Cardiac muscle cell (in vitro differentiated cells and primary cell): ENCODE measurements around the gene CPA4. TPM values are rescaled to one million over a fixed set of nuclear protein-coding genes. Genes with fewer than 3 reads are reported as not detected.

Experiments
- DNase-seq, 2 donors: peaks; one replicate each; pipeline versions ENCODE4 v3.0.0 to v3.0.0-alpha.2; 2010 to 2017; ENCODE audit warnings: low read depth in 1 of 2, low spot score in 1 of 2
- H3K27ac ChIP-seq: fragments of 200-600 bp; sonication (generic); 2 replicates; pipeline ENCODE4 v1.5.1; 2016
- H3K27me3 ChIP-seq: fragments of 200-600 bp; sonication (generic); 2 replicates; pipeline ENCODE4 v1.6.0; 2016; ENCODE audit warnings: control low read depth
- H3K36me3 ChIP-seq: fragments of 200-600 bp; sonication (generic); 2 replicates; pipeline ENCODE4 v1.5.1; 2016; ENCODE audit warnings: control low read depth
- H3K4me1 ChIP-seq: fragments of 200-600 bp; sonication (generic); 2 replicates; pipeline ENCODE4 v1.8.1; 2017; ENCODE audit warnings: low read depth, mild to moderate bottlenecking, mixed run types
- H3K4me3 ChIP-seq: fragments of 200-600 bp; sonication (generic); 2 replicates; pipeline ENCODE4 v1.5.1; 2016; ENCODE audit warnings: mild to moderate bottlenecking
- H3K9me3 ChIP-seq: fragments of 200-600 bp; sonication (generic); 2 replicates; pipeline ENCODE4 v1.5.1; 2017; ENCODE audit warnings: low read depth, mild to moderate bottlenecking, control low read depth
- CTCF ChIP-seq: IDR thresholded peaks from 2 replicates; pipeline ENCODE4 v1.5.1; 2012; ENCODE audit warnings: low read depth, mild to moderate bottlenecking, low read length
- polyA plus RNA-seq: library from polyadenylated mRNA; unstranded; fragments of >200 nt; fragmentation: Nextera tagmentation; extraction: Ambion mirVana; gene quantifications from 2 replicates; pipeline ENCODE4 v1.2.1, GENCODE V29; 2016
- total RNA-seq: library from RNA; depleted of rRNA; stranded (reverse); fragments of >200 nt; gene quantifications from 2 replicates; pipeline ENCODE4 v1.2.3, GENCODE V29; 2016

The CPA4 gene
- total and polyA plus RNA-seq, 2 experiments from 2014 or later = 0.24 TPM; not detected in 1

DNA sequence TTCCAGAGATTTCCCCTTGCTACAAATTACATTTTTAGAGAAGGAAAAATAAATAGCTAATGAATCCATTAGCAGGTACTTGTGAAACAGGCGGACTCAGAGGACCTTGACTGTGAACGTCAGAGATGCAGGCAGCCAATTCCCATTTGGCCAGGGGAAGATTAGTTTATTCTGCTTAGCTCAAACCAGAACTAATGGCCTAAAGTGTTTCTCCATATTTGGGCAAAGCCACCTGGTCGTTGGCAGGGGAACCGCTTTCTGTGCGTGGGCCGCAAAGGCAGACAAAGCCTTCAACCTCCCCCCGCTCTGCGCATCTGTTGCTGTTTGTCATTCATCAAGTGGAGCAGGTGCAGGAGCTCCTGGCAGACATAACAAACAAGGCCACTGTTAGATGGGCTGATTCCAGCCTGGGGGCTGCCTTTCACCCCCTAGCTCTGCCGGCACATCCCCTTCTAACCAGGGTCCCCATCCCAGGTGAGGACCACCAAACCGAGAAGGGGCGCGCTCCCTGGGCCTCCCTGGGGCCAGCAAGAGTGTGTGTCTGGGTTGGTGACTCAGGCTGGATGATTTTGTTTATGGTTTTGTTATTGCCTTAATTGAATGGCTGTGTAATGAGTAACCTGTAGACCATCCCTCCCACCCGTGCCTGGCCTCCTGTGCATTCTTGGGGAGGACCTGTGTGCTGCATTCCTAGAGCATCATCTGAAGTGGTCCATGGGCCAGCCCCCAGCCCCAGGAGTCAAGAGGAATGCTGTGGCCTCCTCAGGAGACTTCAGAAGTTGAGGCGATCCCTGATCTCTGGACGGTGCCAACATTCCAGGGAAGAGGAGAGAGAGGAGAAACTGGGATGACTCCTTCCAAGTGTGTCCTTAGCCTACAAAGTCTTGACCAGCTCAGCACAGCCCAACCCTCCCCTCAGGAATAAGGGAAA lies 72.8 kb downstream of the CPA4 start:
- Histone ChIP-seq H3K4me3 (no peak overlapping the region), H3K4me1 (peaks cover 23% of the 10 kb centered on the region), H3K27ac (no peak overlapping the region), H3K27me3 (no peaks in the 10 kb centered on the region), H3K9me3 (no peaks in the 10 kb centered on the region), H3K36me3 (no peaks in the 10 kb centered on the region)
- no peak for TF ChIP-seq CTCF
- DNase-seq = peak in 1 of 2 donors; percentile 57

DNA sequence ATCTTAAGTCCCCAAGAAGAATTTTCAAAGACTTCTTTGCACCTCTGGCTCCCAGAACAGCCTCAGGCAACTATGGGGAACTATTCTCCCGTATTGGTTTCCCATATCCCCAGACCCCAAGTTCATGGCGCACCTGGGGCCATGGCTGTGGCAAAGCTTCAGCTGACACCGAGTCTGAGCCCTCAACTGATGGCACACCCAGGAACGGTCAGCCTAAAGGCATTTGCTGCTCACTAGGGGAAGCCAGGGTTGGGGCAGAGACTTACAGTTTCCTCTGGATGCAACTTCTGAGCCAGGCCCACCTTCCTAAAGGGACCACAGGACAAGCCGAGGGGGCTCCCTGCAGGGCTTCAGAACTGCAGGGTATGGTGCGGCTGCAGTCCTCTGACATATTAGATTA lies 73.6 kb downstream of the CPA4 start:
- no peaks in the 10 kb centered on the region for H3K9me3 ChIP-seq
- TF ChIP-seq CTCF = no peak
- no peaks in the 10 kb centered on the region for H3K27me3 ChIP-seq
- H3K27ac ChIP-seq = no peak overlapping the region
- H3K4me3 ChIP-seq = no peak overlapping the region
- no peaks in the 10 kb centered on the region for H3K36me3 ChIP-seq
- no peak for DNase-seq
- H3K4me1 ChIP-seq = peaks cover 23% of the 10 kb centered on the region

DNA sequence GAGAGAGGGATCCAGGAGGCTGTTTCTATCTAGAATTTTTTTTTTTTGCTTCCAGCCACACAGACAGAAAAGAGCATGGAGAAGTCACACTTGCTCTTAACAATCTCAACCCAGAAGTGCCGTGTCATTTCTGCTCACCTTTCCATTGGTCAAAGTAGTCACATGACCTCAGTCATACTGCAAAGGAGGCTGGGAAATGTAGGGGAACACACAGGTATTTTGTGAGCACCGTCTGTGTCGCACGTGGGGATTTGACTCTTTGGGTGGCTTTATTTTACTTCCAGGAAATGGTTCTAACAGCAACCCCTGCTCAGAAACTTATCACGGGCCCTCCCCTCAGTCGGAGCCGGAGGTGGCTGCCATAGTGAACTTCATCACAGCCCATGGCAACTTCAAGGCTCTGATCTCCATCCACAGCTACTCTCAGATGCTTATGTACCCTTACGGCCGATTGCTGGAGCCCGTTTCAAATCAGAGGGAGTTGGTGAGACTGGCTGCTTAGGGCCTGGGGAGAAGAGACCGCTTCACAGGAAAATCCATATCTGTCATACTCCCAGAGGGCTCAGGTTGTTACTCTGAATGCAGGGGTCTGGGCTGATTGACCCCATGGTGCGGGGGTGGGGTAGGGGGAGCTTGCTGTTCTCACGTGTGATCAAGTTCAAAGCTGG lies 74.3 kb downstream of the CPA4 start:
- no peaks in the 10 kb centered on the region for H3K27me3 ChIP-seq
- peaks cover 23% of the 10 kb centered on the region for H3K4me1 ChIP-seq
- no peak overlapping the region for H3K27ac ChIP-seq
- DNase-seq = no peak
- no peaks in the 10 kb centered on the region for H3K9me3 ChIP-seq
- no peaks in the 10 kb centered on the region for H3K36me3 ChIP-seq
- no peak for TF ChIP-seq CTCF
- H3K4me3 ChIP-seq = no peak overlapping the region

DNA sequence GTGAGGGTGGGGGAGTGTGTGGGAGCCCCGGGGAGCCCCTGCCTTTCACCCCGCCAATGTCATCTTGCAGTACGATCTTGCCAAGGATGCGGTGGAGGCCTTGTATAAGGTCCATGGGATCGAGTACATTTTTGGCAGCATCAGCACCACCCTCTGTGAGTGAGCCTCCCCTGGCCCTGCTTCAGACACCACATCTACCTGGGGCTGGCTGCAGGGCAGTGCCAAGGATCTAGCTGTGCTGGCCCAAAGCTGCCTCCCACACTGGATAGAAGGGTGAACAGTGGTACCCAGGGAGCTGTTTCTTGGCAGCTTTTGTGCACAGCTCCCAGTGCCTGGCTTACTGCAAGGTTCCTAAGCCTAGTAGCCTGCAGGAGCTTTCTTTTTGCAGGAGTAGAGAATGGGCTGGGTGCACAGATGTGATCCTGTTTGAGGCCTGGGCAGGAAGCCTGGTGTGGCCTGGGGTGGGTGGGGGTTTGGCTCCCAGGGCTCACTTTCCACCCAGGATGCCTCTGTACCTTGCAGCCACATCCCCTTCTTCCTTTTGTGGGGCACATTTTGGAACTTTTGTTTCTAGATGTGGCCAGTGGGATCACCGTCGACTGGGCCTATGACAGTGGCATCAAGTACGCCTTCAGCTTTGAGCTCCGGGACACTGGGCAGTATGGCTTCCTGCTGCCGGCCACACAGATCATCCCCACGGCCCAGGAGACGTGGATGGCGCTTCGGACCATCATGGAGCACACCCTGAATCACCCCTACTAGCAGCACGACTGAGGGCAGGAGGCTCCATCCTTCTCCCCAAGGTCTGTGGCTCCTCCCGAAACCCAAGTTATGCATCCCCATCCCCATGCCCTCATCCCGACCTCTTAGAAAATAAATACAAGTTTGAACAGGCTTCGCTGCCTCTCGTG lies 75.1 kb downstream of the CPA4 start:
- H3K9me3 ChIP-seq = no peaks in the 10 kb centered on the region
- no peaks in the 10 kb centered on the region for H3K36me3 ChIP-seq
- H3K27me3 ChIP-seq = no peaks in the 10 kb centered on the region
- H3K4me1 ChIP-seq = peaks cover 30% of the 10 kb centered on the region
- DNase-seq = no peak
- H3K27ac ChIP-seq = no peak overlapping the region
- H3K4me3 ChIP-seq = no peak overlapping the region
- TF ChIP-seq CTCF = no peak

DNA sequence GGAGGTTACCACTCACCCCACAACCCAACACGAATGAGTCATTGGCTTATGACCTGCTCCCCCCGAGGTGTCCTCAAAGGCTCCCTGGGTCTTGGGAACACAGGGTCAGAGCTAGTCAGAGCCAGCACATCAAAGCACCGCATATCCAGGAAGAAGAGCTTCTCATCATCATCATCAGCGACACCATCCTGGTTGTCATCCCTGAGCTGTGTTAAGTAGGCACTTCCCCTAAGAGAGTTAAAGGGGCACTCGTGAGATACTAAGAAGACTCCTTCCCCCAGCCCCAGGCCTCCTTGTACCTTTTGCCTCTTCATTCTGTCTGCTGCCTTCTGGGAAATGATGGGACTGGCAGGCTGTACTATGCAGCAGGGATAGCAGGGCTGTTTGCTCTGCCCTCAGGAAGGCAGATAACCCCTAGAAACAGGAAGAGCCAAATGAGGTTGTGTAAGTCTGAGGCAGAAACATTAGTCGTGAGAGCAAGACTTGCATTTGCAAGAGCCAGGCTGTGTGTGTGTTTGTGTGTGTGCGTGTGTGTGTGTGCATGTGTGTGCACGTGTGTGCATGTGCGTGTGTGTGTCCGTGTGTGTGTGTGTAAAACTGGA lies 76.2 kb downstream of the CPA4 start:
- peaks cover 41% of the 10 kb centered on the region for H3K4me1 ChIP-seq

More for the DNA sequence above, 76.2 kb downstream of the CPA4 start:
- peak overlapping the region; percentile 72 for H3K27ac ChIP-seq
- TF ChIP-seq CTCF = no peak
- H3K4me3 ChIP-seq = no peak overlapping the region
- H3K27me3 ChIP-seq = no peaks in the 10 kb centered on the region
- H3K36me3 ChIP-seq = no peaks in the 10 kb centered on the region
- H3K9me3 ChIP-seq = no peaks in the 10 kb centered on the region
- DNase-seq = peak; percentile 25 to 97
